Ascending aorta (tissue), 2 donors: ENCODE measurements around the gene ENTREP3. TPM values are rescaled to one million over a fixed set of nuclear protein-coding genes. Genes with fewer than 3 reads are reported as not detected.
"Not testable (repeated sequence)": the region's sequence is repeated elsewhere in the genome, so short reads cannot be mapped to it uniquely, and the experiment has no call there.

Experiments
- DNase-seq, 2 donors: peaks; one replicate each; pipeline ENCODE4 v3.0.0-alpha.2; 2019; ENCODE audit warnings: low spot score in 2 of 2
- H3K27ac ChIP-seq, 2 donors: fragments of 200-600 bp; sonication (generic); one replicate each; pipeline ENCODE4 v1.5.1; 2016 to 2017; ENCODE audit warnings: mild to moderate bottlenecking in 1 of 2
- H3K27me3 ChIP-seq: fragments of 200-600 bp; sonication (generic); one replicate; pipeline ENCODE4 v1.5.1; 2017
- H3K36me3 ChIP-seq, 2 donors: fragments of 200-600 bp; sonication (generic); one replicate each; pipeline ENCODE4 v1.5.1; 2016
- H3K4me1 ChIP-seq, 2 donors: fragments of 200-600 bp; sonication (generic); one replicate each; pipeline ENCODE4 v1.5.1; 2016 to 2017; ENCODE audit warnings: mild to moderate bottlenecking in 1 of 2
- H3K4me3 ChIP-seq, 2 donors: fragments of 200-600 bp; sonication (generic); one replicate each; pipeline ENCODE4 v1.5.1; 2016 to 2017; ENCODE audit warnings: mild to moderate bottlenecking in 1 of 2
- H3K9me3 ChIP-seq, 2 donors: fragments of 200-600 bp; sonication (generic); one replicate each; pipeline ENCODE4 v1.5.1; 2016
- intact Hi-C: fragments of 100-400 bp; cut with DNase I; formaldehyde crosslinking; loops from one replicate; pipeline ENCODE4 v1.15.1; 2023
- total RNA-seq: library from RNA; depleted of rRNA; stranded (reverse); fragments of >200 nt; gene quantifications from one replicate; pipeline ENCODE4 v1.1.0, GENCODE V29; 2016
- TF ChIP-seq, protein P1 (sequence below), 3 experiments: fragments of 200-600 bp in 2 of 3; fragments of 450-650 bp in 1 of 3; sonication (generic) in 2 of 3; IDR thresholded peaks; one replicate each; pipeline ENCODE4 v1.5.1; 2016 to 2019; ENCODE audit warnings: antibody characterized with exemption in 3 of 3, mild to moderate bottlenecking in 1 of 3, moderate library complexity in 1 of 3

The ENTREP3 gene
- total RNA-seq, 1 donor from 2014 or later, result 34.5 TPM

DNA sequence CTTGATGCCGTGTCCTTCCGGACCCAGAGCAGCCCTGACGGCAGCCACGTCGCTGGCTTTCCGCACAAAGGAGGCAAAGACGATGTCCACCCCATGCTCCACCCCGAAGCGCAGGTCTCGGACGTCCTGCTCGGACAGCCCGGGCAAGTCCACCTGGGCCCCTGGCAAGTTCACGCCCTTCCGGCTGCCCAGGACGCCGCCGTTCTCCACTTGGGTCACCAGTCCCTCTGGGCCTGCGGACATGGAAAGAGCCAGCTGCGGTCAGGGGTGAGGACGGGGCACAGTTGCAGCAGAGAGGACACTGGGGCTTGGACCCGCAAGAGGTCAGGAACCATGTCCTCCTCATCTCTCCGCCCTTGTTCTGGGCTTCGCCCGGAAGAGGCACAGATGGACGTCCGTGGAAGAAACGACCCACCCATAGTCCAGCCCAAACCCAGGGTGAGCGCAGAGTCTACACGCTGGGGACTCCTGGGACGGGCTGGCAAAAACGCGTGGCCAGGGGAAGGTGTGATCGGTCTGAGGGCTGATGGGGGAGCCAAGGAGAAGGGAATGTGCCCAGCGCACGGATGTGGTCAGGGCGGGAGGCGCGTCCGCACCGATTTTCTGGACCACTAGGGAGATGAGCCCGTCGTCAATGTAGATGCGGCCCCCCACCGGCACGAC is 39.4 kb upstream of the ENTREP3 start:
- intact Hi-C loops, result no loop called here
- no peak for DNase-seq
- TF ChIP-seq, protein P1, sequence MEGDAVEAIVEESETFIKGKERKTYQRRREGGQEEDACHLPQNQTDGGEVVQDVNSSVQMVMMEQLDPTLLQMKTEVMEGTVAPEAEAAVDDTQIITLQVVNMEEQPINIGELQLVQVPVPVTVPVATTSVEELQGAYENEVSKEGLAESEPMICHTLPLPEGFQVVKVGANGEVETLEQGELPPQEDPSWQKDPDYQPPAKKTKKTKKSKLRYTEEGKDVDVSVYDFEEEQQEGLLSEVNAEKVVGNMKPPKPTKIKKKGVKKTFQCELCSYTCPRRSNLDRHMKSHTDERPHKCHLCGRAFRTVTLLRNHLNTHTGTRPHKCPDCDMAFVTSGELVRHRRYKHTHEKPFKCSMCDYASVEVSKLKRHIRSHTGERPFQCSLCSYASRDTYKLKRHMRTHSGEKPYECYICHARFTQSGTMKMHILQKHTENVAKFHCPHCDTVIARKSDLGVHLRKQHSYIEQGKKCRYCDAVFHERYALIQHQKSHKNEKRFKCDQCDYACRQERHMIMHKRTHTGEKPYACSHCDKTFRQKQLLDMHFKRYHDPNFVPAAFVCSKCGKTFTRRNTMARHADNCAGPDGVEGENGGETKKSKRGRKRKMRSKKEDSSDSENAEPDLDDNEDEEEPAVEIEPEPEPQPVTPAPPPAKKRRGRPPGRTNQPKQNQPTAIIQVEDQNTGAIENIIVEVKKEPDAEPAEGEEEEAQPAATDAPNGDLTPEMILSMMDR (IDR thresholded peaks at IDR 0.05), result no peak
- H3K27ac ChIP-seq, result no peak overlapping the region
- H3K27me3 ChIP-seq, result no peaks in the 10 kb centered on the region
- H3K4me1 ChIP-seq, result peaks cover 0 to 5% of the 10 kb centered on the region in 2 donors
- H3K4me3 ChIP-seq, result peak overlapping the region in 1 of 2 donors; percentile 44
- no peaks in the 10 kb centered on the region for H3K9me3 ChIP-seq
- H3K36me3 ChIP-seq, result no peaks in the 10 kb centered on the region

DNA sequence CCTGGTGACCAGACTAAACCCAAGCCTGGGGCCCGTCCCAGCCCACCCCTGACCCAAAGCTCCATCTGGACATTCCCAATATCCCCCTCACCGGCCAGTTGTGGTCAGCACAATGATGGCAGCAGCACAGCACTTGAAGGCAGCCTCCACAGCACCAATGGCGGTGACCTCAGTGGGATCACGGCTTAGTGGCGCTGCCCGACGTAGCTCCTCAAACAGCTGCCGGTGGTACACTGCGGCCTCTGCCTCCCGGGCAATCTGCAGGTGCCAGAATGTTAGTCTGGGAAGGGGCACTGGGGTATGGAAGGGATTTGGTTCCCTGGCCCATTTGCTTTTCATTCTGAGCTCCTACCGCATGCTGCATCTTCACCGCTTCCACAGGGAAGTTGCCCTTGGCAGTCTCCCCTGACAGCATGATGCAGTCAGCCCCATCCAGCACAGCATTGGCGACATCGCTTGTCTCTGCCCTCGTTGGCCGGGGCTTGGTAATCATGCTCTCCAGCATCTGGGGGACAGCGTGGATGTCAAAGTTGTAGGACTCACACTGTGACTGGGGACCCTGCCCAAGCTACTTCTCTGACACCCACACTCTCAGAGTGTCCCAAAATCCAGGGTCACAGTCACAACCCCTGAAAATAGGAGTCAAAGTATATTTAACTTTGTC is 37.9 kb upstream of the ENTREP3 start:
- Histone ChIP-seq H3K36me3 (no peaks in the 10 kb centered on the region), H3K9me3 (no peaks in the 10 kb centered on the region), H3K27ac (no peak overlapping the region), H3K4me1 (peaks cover 0 to 5% of the 10 kb centered on the region in 2 donors), H3K27me3 (no peaks in the 10 kb centered on the region), H3K4me3 (no peak overlapping the region)
- TF ChIP-seq, protein P1 (IDR thresholded peaks at IDR 0.05), result no peak
- intact Hi-C loops, result no loop called here
- DNase-seq, result no peak

DNA sequence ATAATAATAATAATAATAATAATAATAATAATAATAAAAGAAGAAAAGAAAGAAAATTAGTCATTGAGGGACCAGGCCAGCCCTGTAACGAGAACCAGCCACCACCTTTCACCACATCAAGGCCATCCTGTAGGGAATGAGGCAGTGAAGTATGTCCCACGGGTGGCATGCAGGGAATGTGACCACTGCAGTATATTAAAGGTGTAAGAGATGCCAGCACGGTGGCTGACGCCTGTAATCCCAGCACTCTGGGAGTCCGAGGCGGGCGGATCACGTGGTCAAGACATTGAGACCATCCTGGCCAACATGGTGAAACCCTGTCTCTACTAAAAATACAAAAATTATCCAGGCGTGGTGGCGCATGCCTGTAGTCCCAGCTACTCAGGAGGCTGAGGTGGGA is 35.7 kb upstream of the ENTREP3 start:
- intact Hi-C loops, H3K9me3 ChIP-seq, H3K4me3 ChIP-seq, DNase-seq, H3K4me1 ChIP-seq, H3K27me3 ChIP-seq, H3K36me3 ChIP-seq, H3K27ac ChIP-seq: not testable (repeated sequence)

DNA sequence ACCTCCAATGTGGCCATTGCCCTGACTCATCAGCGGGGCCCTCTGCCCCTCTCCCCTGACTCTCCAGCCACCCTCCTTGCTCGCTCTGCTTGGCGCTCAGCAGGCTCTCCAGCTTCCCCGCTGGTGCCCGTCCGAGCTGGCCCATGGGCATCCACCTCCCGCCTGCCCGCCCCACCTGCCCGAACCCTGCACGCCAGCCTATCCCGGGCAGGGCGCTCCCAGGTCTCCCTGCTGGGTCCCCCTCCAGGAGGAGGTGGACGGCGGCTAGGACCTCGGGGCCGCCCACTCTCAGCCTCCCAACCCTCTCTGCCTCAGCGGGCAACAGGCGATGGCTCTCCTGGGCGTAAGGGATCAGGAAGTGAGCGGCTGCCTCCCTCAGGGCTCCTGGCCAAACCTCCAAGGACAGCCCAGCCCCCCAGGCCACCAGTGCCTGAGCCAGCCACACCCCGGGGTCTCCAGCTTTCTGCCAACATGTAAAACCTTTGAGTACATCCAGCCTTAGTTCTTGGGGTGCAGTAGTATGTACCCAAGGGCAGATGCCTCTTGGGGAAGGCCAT is 32.8 kb upstream of the ENTREP3 start:
- H3K36me3 ChIP-seq, result no peaks in the 10 kb centered on the region
- intact Hi-C loops, result no loop called here
- no peaks in the 10 kb centered on the region for H3K27me3 ChIP-seq
- H3K9me3 ChIP-seq, result no peaks in the 10 kb centered on the region
- no peak for DNase-seq
- H3K27ac ChIP-seq, result no peak overlapping the region
- H3K4me1 ChIP-seq, result no peaks in the 10 kb centered on the region
- TF ChIP-seq, protein P1 (IDR thresholded peaks at IDR 0.05), result no peak
- no peak overlapping the region for H3K4me3 ChIP-seq

DNA sequence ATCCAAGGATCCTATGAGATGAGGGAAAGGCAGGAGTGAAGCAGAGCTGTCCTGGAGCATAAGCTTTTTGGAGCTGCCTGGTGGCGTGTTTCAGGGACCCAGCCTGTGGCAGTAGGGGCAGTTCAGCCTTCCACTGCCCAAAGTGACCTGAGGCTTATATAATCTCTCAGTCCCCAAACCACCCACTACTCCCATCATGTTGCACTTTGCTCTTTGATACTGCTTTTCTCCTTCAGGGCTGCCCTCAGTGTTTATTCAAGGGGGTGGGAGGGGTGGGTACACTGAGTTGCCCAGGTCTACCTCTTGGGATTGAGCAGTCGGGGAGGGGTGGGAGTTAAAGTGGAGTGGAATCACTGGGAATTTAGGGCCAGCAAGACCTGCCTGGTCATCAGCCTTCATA is 31.3 kb upstream of the ENTREP3 start:
- intact Hi-C loops, result no loop called here
- Histone ChIP-seq H3K4me3 (no peak overlapping the region), H3K4me1 (no peaks in the 10 kb centered on the region), H3K27me3 (no peaks in the 10 kb centered on the region), H3K36me3 (no peaks in the 10 kb centered on the region), H3K27ac (no peak overlapping the region), H3K9me3 (no peaks in the 10 kb centered on the region)
- no peak for DNase-seq
- TF ChIP-seq, protein P1 (IDR thresholded peaks at IDR 0.05), result no peak

DNA sequence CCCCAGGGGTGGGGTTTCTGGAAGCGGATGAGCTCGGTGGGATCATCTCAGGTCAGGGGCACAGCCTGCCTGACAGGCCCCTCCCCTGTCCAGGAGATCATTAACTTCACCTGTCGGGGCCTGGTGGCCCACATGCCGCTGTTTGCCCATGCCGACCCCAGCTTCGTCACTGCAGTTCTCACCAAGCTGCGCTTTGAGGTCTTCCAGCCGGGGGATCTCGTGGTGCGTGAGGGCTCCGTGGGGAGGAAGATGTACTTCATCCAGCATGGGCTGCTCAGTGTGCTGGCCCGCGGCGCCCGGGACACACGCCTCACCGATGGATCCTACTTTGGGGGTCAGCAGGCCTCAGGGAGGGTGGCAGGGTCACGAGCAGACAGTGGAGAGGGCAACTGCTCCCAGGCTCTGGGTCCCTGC is 30.4 kb upstream of the ENTREP3 start:
- intact Hi-C loops, result no loop called here
- no peak overlapping the region for H3K4me3 ChIP-seq
- TF ChIP-seq, protein P1 (IDR thresholded peaks at IDR 0.05), result no peak
- H3K4me1 ChIP-seq, result no peaks in the 10 kb centered on the region
- no peaks in the 10 kb centered on the region for H3K36me3 ChIP-seq
- H3K27me3 ChIP-seq, result no peaks in the 10 kb centered on the region
- H3K27ac ChIP-seq, result no peak overlapping the region
- no peak for DNase-seq
- H3K9me3 ChIP-seq, result no peaks in the 10 kb centered on the region
